K562 (cell line): Measurements from ENCODE around the gene RCOR3. TPM values are rescaled to one million over a fixed set of nuclear protein-coding genes. Genes with fewer than 3 reads are reported as not detected.

Source experiments
- CHD4 ChIP-seq: fragments of 200-600 bp; sonication (generic); IDR thresholded peaks from 3 replicates; pipeline ENCODE4 v1.6.1; 2012; ENCODE audit warnings: low read depth, mild to moderate bottlenecking, mixed read lengths, low read length, inconsistent platforms; ENCODE audit not compliant: insufficient read depth, insufficient replicate concordance, poor library complexity, severe bottlenecking
- HMG20A ChIP-seq: fragments of 450-650 bp; formaldehyde crosslinking; conservative IDR thresholded peaks from 2 replicates; pipeline ENCODE4 v1.4.0; 2020; ENCODE audit warnings: mild to moderate bottlenecking, mixed read lengths
- MYC ChIP-seq, 2 experiments: fragments of 250-450 bp in 1 of 2; sonication (Bioruptor Pico) in 1 of 2; IDR thresholded peaks; 2 replicates each; pipeline versions ENCODE4 v1.5.1 to v1.6.1; 2012 to 2021; ENCODE audit warnings: low read depth in 2 of 2, borderline replicate concordance in 1 of 2, improper control_type of control experiment in 1 of 2, low read length in 1 of 2, mild to moderate bottlenecking in 1 of 2, moderate library complexity in 1 of 2
- PTBP1 ChIP-seq: fragments of 200-400 bp; formaldehyde crosslinking; IDR thresholded peaks from 2 replicates; pipeline ENCODE4 v1.6.1; 2017; ENCODE audit warnings: low read depth, low read length
- TCFL5 ChIP-seq: fragments of 250-450 bp; sonication (Bioruptor Pico); conservative IDR thresholded peaks from 2 replicates; pipeline ENCODE4 v1.6.1; 2021; ENCODE audit warnings: mild to moderate bottlenecking, moderate library complexity, matching md5 sums
- polyA plus RNA-seq, 8 experiments: library from polyadenylated mRNA; depleted of rRNA in 4 of 8; stranded (reverse) in 5 of 8; unstranded in 3 of 8; fragments of >200 nt; fragmentation: Nextera tagmentation in 2 of 8; fragmentation: Illumina TruSeq in 1 of 8; extraction: Ambion mirVana in 2 of 8; extraction: Trizol in 1 of 8; gene quantifications; 2 replicates each; pipeline versions ENCODE4 v1.2.1 to v1.2.3, GENCODE V29; 2011 to 2014; ENCODE audit warnings: inconsistent platforms in 1 of 8, missing spikeins in 1 of 8
- total RNA-seq, 7 experiments: library from RNA; depleted of rRNA in 6 of 7; stranded (reverse); fragments of >200 nt in 6 of 7; fragmentation: Illumina TruSeq in 2 of 7; extraction: Trizol in 2 of 7; gene quantifications; 2 replicates each; pipeline versions ENCODE4 v1.2.1 to v1.2.3, GENCODE V29; 2011 to 2021; ENCODE audit warnings: low replicate concordance in 1 of 7
- TF ChIP-seq, protein P1 (sequence below), 2 experiments: fragments of 450-650 bp in 1 of 2; sonication (generic) in 1 of 2; formaldehyde crosslinking in 1 of 2; IDR thresholded peaks; 2 replicates each; pipeline versions ENCODE4 v1.7.1 to v1.9.0; 2016 to 2022; ENCODE audit warnings: inconsistent platforms in 1 of 2, mild to moderate bottlenecking in 1 of 2, missing genetic modification reagents in 1 of 2
- TF ChIP-seq, protein P2 (sequence below): IDR thresholded peaks from 2 replicates; pipeline ENCODE4 v1.6.1; 2016; ENCODE audit warnings: missing genetic modification characterization, missing compliant biosample characterization
- TF ChIP-seq, protein P3 (sequence below): fragments of 450-650 bp; conservative IDR thresholded peaks from 2 replicates; pipeline ENCODE4 v1.6.1; 2016; ENCODE audit warnings: missing genetic modification characterization, low read depth, mild to moderate bottlenecking, missing compliant biosample characterization, moderate library complexity
- TF ChIP-seq, protein P4 (sequence below): fragments of 250-450 bp; sonication (Bioruptor Pico); IDR thresholded peaks from 2 replicates; pipeline ENCODE4 v1.8.0; 2022; ENCODE audit warnings: inconsistent platforms, mild to moderate bottlenecking, moderate library complexity, borderline replicate concordance
- TF ChIP-seq, protein P5 (sequence below): fragments of 250-450 bp; sonication (Bioruptor Pico); IDR thresholded peaks from 2 replicates; pipeline ENCODE4 v1.4.0; 2020

The RCOR3 gene
- total and polyA plus RNA-seq, 9 of the 15 experiments (the other 6 are each of a cell fraction or from before 2014, with no cell fraction given): 9.7 to 42.7 (median 29.5) TPM

DNA sequence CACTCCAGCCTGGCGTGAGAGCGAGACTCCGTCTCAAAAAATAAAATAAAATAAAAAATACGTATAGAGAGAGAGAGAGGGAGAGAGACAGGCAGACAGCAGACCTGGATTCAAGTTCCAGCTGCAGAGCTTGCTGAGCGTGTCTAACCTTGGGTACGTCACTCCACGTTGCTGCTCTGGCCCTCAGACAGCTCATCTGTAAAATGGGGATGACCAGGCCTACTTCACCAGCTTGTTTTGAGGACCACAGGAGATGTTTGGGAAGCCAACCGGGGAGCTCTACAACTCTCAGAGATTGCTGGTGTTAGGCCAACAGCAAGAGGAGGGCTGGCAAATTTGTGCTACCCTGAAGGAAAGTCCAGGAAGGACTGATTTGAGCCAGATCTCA, 67.0 kb downstream of the RCOR3 start (continued):
- TF ChIP-seq, protein P1, sequence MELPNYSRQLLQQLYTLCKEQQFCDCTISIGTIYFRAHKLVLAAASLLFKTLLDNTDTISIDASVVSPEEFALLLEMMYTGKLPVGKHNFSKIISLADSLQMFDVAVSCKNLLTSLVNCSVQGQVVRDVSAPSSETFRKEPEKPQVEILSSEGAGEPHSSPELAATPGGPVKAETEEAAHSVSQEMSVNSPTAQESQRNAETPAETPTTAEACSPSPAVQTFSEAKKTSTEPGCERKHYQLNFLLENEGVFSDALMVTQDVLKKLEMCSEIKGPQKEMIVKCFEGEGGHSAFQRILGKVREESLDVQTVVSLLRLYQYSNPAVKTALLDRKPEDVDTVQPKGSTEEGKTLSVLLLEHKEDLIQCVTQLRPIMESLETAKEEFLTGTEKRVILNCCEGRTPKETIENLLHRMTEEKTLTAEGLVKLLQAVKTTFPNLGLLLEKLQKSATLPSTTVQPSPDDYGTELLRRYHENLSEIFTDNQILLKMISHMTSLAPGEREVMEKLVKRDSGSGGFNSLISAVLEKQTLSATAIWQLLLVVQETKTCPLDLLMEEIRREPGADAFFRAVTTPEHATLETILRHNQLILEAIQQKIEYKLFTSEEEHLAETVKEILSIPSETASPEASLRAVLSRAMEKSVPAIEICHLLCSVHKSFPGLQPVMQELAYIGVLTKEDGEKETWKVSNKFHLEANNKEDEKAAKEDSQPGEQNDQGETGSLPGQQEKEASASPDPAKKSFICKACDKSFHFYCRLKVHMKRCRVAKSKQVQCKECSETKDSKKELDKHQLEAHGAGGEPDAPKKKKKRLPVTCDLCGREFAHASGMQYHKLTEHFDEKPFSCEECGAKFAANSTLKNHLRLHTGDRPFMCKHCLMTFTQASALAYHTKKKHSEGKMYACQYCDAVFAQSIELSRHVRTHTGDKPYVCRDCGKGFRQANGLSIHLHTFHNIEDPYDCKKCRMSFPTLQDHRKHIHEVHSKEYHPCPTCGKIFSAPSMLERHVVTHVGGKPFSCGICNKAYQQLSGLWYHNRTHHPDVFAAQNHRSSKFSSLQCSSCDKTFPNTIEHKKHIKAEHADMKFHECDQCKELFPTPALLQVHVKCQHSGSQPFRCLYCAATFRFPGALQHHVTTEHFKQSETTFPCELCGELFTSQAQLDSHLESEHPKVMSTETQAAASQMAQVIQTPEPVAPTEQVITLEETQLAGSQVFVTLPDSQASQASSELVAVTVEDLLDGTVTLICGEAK (IDR thresholded peaks at IDR 0.05): 0 out of 2 replicates have a peak, but pooled peaks have one; percentile 35
- TF ChIP-seq, protein P1 (CRISPR knock-in tag; IDR thresholded peaks at IDR 0.05): no peak
- TF ChIP-seq, protein P2, sequence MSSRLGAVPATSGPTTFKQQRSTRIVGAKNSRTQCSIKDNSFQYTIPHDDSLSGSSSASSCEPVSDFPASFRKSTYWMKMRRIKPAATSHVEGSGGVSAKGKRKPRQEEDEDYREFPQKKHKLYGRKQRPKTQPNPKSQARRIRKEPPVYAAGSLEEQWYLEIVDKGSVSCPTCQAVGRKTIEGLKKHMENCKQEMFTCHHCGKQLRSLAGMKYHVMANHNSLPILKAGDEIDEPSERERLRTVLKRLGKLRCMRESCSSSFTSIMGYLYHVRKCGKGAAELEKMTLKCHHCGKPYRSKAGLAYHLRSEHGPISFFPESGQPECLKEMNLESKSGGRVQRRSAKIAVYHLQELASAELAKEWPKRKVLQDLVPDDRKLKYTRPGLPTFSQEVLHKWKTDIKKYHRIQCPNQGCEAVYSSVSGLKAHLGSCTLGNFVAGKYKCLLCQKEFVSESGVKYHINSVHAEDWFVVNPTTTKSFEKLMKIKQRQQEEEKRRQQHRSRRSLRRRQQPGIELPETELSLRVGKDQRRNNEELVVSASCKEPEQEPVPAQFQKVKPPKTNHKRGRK (tag): no peak
- TF ChIP-seq PTBP1 (no peak), TCFL5 (CRISPR knock-in tag) (no peak), HMG20A (CRISPR knock-in tag) (no peak), CHD4 (peak; percentile 43), MYC (IDR thresholded peaks at IDR 0.05; ENCODE audit: low read depth, low read length) (no peak), MYC (CRISPR knock-in tag; IDR thresholded peaks at IDR 0.05; ENCODE audit: borderline replicate concordance, low read depth) (peak; percentile 39; the same call in 1 of the 2 replicates)
- TF ChIP-seq, protein P3, sequence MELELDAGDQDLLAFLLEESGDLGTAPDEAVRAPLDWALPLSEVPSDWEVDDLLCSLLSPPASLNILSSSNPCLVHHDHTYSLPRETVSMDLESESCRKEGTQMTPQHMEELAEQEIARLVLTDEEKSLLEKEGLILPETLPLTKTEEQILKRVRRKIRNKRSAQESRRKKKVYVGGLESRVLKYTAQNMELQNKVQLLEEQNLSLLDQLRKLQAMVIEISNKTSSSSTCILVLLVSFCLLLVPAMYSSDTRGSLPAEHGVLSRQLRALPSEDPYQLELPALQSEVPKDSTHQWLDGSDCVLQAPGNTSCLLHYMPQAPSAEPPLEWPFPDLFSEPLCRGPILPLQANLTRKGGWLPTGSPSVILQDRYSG (tag): 0 out of 2 replicates have a peak, but pooled peaks have one; percentile 21
- TF ChIP-seq, protein P4, sequence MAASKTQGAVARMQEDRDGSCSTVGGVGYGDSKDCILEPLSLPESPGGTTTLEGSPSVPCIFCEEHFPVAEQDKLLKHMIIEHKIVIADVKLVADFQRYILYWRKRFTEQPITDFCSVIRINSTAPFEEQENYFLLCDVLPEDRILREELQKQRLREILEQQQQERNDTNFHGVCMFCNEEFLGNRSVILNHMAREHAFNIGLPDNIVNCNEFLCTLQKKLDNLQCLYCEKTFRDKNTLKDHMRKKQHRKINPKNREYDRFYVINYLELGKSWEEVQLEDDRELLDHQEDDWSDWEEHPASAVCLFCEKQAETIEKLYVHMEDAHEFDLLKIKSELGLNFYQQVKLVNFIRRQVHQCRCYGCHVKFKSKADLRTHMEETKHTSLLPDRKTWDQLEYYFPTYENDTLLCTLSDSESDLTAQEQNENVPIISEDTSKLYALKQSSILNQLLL (CRISPR knock-in tag): no peak
- TF ChIP-seq, protein P5, sequence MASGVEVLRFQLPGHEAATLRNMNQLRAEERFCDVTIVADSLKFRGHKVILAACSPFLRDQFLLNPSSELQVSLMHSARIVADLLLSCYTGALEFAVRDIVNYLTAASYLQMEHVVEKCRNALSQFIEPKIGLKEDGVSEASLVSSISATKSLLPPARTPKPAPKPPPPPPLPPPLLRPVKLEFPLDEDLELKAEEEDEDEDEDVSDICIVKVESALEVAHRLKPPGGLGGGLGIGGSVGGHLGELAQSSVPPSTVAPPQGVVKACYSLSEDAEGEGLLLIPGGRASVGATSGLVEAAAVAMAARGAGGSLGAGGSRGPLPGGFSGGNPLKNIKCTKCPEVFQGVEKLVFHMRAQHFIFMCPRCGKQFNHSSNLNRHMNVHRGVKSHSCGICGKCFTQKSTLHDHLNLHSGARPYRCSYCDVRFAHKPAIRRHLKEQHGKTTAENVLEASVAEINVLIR: no peak
